Activated CD4-positive, alpha-beta T cell treated with anti-CD3 and anti-CD28 coated beads, Interleukin-10, Interleukin-2, amounts not matched to agents 100 ng/mL and 50 ng/mL, durations not matched to agents 16 hours and 8 hours (primary cell): ENCODE data around the gene KIF6.
"Not testable (repeated sequence)": the region's sequence is repeated elsewhere in the genome, so short reads cannot be mapped to it uniquely, and the experiment has no call there.

Source experiments
- DNase-seq: peaks from one replicate; pipeline ENCODE4 v3.0.0-alpha.2; 2020

The KIF6 gene

GRCh38 chr6:39493174-39493573 lies 232.0 kb downstream of the KIF6 start:
- DNase-seq = no peak

DNA sequence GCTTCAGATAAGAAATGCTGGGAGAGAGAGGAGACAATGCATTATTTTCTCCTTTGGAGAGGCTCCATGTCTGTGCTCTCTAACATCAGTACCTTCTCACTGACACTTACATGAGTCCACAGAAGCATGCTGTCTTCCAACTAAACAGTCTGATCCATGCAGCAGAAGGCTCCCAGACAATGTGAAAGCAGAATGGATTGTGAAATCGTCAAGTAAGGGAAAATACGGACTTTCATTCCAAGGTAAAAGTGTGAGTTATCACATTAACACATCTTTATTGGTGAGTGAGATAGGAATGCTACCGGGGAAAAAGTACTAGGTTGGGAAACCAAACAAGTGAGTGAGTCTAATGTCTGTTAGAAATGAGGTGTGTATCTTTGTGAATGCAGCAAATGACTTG lies 235.1 kb downstream of the KIF6 start:
- no peak for DNase-seq

DNA sequence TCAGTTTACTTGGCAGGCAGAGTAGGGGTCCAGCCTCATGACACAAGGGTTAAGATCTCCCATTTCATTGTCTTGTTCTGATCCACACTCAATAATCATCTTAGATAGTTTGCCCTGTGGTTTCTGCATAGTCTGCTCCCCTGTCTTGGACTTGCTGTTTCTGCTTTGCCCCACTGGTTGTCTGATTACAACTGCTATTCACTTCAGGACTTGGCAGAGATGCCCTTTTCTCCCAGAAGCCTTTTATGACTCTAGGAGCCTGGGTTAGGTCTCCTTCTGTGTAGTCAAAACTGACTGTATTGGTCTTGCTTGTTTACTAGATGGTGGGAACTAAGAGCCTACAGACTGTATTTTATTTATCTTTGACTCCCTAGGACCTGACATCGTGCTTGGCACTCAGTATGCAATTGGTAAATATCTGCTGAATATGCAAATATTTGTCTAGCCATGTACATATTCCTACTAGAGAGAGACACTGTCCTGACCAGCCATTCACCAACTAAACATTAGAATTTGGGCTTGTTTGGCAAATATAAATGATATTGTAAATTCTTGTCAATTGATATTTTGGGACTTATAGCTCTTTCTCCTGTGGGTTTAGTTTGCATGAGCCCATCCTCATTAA lies 236.8 kb downstream of the KIF6 start:
- DNase-seq = no peak

DNA sequence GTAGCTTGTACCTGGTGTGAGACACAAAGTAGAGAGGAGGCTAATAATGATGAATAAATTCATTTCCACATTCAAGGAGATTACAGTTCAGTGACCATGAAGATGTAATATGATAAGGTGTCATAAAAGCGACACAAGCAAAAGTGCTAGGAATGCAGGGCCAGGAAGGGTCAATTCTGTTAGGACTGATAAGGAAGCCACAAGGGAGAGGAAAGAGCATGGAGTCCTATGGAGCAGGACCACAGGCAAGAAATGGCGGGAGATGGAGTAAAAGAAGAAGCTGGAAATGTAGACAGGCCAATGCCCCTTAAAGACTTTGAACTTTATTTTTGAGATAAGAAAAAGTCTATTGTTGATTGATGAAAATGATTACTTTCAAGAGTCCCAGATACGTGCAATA lies 240.9 kb downstream of the KIF6 start:
- no peak for DNase-seq

DNA sequence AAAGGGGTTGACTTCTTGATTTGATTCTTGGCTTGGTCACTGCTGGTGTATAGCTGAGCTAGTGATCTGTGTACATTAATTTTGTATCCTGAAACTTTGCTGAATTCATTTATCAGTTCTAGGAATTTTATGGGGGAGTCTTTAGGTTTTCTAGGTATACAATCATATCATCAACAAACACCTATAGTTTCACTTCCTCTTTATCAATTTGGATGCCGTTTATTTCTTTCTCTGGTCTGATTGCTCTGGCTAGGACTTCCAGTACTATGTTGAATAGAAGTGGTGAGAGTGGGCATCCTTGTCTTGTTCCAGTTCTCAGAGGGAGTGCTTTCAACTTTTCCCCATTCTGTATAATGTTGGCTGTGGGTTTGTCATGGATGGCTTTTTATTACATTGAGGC lies 245.4 kb downstream of the KIF6 start:
- DNase-seq = not testable (repeated sequence)

DNA sequence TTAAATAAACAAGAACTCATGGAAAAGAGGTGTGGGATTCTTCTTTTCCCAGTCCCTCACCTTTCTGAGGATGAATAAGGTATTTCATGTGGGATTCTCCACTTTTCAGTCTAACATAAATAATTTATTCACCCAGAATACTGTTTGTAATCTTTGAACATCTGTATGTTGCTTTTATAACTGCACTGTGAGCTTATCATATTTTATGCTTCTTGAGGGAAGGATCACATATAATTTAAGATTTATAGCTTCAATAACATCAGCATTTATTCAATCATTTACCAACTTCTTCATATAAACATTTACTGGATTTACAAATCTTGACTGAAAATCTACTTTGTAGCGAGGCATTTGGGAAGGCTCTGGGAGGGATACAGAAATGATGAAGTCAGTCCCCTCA lies 248.5 kb downstream of the KIF6 start:
- no peak for DNase-seq

DNA sequence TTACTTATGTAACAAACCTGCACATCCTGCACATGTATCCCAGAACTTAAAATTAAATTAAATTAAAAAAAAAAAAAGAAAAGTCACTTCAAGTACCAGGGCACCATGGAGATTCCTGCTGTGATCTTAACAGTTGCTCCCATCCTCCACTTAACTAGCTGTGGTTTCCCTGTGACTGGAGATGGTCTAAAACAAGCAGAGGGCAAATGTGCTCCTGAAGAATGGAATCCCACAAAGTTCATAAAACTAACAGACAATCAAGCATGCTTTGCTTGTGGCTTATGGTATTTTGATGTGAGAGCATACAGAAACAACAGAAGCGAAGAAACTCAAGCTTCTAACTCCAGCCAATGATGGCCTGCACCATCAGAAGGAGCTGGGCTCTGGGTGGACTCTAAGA lies 249.1 kb downstream of the KIF6 start:
- no peak for DNase-seq

GRCh38 chr6:39471954-39472659 lies 253.1 kb downstream of the KIF6 start:
- no peak for DNase-seq

DNA sequence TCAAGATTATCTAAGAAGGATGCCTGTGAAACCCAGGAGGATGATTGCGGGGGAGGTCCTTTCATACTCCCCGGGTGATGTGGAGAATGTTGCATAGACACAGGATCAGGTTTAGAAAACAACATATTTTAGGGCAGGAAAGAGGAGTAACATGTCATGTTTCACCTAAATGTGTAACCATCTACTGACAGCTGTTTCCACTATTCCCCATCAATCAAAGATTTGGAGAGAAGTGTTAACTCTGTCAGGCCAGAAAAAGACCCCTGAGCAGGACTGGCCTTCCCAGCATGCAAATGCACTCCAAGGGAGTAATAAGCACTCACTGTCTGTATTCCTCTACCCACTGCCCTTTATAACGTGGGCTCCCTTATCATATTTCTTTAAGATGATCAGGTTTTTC lies 254.7 kb downstream of the KIF6 start:
- no peak for DNase-seq

GRCh38 chr6:39468385-39468784 lies 256.8 kb downstream of the KIF6 start:
- no peak for DNase-seq

DNA sequence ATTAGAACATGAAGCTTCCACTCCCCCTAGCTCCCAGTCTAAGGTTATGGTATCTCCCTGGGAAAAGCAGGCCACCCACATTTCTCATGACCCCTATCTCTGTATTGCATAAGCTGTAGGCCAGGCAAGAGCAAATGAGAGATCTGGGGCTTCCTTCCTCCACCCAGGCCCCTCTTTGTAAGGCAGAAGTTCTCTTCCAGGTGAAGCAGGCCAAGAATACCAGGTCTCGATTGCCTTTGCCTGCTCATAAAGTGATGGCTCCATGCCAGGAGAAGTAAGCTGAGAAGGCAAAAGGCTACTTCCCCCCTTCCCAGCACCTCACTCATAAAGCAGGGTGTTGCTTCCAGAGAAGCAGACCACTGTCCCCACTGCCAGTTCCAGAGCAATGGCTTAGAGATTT lies 258.6 kb downstream of the KIF6 start:
- no peak for DNase-seq

GRCh38 chr6:39465539-39465938 lies 259.7 kb downstream of the KIF6 start:
- no peak for DNase-seq

DNA sequence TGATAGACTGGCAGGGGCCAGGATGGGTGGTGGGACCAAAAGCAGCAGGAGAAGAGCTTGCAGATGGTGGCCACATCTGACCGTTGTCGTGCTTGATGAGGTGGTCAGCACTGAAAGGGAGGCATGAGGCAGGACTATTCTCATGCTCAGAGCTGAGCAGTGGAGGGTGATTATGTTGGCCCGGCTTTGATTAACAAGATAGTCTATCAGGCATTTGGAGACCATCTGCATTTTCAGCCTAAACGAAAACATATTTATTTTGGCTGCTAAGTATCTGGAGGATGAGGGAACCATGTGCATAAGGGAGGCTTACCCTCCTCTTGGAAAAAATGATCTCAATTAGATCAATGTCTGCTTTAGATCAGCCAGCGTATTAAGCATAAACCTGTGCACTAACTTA lies 261.1 kb downstream of the KIF6 start:
- no peak for DNase-seq

DNA sequence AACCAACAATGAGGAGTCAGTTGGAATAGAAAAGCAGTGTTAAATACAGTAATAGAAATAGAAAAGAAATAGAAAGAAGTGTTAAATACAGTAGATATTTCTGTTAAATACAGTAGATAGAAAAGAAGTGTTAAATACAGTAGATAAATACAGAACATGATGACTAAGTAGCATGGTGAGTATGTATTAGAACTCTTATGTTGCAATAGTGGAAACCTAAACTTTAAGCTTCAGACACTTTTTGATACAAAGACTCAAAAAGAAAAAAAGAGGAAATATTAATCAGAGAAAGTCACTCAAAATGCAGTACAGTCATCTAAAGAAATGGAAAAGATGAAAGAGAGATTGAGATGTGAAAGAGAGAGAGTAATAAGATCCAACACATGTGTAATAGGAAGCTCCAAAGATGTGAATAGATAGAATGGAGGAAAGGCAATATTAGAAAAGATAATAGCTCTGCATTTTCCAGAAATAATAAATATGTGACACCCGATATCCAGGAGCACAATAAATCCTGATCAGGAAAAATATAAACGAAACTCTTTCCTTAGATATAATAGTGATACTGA lies 271.2 kb downstream of the KIF6 start:
- DNase-seq = no peak

DNA sequence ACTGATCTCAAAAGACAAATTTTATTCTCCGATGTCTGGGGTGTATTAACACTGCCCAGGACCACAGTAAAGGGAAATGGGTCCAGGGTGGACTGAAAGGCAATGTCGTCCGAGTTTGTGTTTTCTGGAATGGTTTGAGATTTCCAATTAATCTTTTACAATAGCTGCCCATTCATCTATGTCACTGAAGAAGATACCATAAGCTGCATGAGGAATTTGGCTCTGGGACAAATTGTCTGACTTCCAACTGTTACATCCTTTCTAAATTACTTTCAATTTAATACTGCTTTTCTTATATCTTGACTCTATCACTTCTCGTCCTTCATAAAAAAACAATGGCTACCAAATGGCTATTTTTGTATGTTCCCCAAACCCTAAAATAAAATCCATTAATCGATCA lies 272.0 kb downstream of the KIF6 start:
- DNase-seq = no peak

DNA sequence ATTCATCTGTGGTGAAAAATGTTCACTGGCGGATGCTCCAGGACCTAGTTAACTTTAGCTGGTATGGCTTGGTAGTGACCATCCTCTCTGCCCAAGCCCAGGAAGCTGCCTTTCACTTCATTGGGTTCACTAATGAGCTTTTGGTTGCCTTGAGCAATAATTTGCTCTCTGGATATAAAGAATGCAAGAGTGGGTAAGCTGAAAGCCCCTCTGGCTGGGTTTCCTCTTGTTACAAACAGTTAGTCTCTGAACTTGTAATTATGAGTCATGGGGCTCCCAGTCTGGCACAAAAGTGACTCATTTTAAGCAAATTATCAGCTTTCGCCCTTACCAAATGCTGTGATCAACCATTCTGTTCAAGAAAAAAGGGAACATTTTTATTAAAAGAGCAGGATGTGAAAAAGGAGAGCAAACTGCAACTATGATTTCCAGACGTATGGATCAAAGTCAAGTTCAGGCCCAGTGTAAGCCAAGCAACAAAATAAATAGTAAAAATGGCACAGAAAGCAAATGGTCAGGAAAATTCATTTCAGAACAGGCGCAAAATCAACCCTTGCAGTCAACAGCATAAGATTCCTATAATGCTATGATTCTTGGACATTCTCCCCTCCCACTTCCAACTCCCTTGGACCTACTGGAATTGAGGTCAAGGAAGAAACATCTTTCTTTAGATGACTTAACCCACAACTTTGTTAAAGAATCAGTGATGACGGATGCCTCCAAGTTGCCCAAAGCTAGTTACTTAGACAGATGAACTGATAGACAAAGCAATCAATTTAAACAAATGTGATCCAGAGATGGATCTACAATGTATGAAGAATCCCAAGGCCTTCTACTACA lies 272.7 kb downstream of the KIF6 start:
- DNase-seq = peak; percentile 2

DNA sequence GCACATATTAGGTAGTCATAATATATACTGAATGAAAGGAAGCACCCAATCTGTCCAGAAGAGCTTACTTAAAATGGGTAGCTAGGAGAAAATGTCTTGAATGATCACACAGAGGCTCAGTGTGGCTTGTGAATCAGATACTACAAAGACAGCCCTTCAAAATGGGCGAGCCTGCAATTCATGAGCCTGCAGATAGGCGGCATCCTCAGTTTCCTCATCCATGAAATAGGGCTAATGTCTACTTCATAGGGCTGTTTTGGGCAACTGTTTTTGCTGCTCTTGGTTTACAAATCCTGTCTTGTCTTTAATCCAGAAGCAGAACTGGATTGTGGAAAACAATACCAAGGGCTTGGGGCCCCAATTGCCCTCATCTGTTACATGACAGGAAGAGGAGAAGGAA lies 273.4 kb downstream of the KIF6 start:
- peak; percentile 4 for DNase-seq

DNA sequence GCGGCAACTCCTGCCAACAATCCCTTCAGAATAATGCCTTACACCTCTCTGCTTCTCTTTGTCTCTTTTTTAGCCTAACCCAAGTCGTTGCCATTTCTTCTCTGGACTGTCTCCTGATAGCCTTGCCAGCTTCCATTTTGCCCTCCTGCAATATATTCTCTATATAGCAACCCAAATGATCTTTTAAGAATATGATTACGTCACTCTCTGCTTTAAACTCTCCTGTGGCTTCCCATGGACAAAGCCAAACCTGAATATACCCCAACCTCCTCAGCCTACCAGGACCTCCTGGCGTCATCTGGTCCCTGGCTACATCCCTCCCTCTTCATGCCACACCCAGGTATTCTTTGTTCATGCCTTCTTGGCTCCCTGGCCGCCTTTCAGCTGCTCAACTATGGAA lies 276.2 kb downstream of the KIF6 start:
- DNase-seq = no peak

DNA sequence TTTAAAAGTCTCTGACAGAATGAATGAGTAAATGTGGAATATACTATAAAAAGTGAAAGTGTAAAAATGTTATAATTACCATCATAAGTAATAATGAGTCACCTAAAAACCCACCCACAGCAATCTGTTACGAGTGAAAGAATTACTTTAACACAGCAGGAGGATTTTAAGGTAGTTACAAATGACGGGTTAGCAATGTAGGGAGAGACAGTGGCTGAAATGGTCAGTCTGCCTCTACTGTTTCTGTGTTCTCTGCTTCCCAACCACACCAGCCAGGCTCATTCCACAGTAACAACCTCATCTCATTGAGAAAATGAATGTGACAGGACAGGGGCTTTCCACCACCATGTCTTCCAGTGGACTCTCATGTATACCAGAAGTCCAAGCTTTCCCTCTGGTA lies 278.3 kb downstream of the KIF6 start:
- no peak for DNase-seq

- DNase-seq = no peak
These were observed 279.5 kb downstream of the KIF6 start for GRCh38 chr6:39445667-39446066.

DNA sequence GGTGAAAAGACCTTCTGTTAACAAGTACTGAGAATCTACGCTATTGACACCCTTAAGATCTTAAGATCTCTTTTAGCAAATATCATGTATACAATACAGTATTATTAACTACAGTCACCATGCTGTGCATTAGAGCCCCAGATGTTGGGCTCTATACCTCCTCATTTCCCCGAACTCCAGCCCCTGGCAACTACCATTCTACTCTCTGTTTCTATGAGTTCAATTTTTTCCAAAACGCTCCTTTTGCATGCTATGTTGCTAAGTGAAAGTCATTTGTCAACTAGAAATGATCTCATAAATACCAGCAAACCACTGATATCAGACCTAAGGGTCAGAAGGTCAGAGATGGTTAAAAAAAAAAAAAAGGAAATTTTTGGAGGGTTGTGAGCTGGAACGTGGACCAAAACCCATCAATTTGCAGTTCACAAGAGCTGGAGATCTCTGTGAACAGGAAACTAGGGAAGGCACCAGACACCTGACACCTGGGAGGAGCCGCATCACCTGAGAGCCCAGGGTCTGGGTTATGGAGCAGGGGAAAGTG lies 280.7 kb downstream of the KIF6 start:
- no peak for DNase-seq

DNA sequence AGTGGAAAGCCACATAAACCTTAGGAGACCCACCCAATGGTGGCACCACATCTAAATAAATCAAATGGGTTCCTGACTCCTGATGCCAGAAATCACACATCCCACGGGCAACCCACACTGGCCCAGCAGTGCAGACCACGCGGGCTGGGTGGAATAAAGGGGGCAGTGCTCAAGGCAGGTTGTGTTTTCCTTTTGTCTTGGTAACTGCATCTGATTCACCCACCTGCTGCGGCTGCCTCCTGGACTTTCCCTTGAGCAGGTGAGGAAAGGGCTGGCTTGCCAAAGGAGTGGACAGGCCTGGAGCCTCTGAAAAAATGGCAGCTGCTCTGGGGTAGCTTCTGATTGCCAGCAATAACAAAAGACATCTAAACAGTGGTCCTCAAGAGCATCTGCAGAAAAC lies 283.2 kb downstream of the KIF6 start:
- no peak for DNase-seq

GRCh38 chr6:39441301-39441700 lies 283.9 kb downstream of the KIF6 start:
- no peak for DNase-seq

GRCh38 chr6:39440039-39440426 lies 285.2 kb downstream of the KIF6 start:
- no peak for DNase-seq
